PC-9 (cell line): ENCODE results near the gene TMEM219.

ENCODE experiments used
- EZH2 ChIP-seq: fragments of 200-600 bp; sonication (generic); IDR thresholded peaks from 2 replicates; pipeline ENCODE4 v1.8.0; 2017; ENCODE audit warnings: antibody characterized with exemption, low read depth
- TF ChIP-seq, protein P1 (sequence below): fragments of 200-600 bp; sonication (generic); conservative IDR thresholded peaks from 2 replicates; pipeline ENCODE4 v1.6.1; 2017; ENCODE audit warnings: mixed run types, antibody characterized with exemption, mild to moderate bottlenecking, moderate library complexity

DNA sequence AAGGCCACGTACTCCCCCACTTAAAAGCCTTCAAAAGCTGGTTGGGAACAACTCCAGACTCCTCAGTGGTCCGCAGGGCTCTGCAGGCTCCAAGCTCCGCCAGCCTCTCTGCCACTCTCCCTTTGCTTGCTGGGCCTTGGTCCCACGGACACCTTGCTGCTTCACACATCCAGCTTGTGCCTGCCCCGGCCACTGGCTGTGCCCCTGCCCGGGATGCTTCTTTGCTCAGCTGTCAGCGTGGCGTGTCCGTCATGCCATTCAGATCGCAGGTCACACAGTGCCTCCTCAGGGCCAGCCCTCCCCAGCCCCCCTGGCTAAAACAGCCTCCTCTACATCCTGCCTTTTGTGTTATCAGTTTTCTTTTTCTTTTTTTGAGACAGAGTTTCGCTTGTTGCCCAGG lies 49.8 kb upstream of the TMEM219 start:
- TF ChIP-seq, protein P1, sequence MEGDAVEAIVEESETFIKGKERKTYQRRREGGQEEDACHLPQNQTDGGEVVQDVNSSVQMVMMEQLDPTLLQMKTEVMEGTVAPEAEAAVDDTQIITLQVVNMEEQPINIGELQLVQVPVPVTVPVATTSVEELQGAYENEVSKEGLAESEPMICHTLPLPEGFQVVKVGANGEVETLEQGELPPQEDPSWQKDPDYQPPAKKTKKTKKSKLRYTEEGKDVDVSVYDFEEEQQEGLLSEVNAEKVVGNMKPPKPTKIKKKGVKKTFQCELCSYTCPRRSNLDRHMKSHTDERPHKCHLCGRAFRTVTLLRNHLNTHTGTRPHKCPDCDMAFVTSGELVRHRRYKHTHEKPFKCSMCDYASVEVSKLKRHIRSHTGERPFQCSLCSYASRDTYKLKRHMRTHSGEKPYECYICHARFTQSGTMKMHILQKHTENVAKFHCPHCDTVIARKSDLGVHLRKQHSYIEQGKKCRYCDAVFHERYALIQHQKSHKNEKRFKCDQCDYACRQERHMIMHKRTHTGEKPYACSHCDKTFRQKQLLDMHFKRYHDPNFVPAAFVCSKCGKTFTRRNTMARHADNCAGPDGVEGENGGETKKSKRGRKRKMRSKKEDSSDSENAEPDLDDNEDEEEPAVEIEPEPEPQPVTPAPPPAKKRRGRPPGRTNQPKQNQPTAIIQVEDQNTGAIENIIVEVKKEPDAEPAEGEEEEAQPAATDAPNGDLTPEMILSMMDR = no peak
- no peak for TF ChIP-seq EZH2
